WTC11 (cell line): ENCODE results near the gene PHAF1. TPM values are rescaled to one million over a fixed set of nuclear protein-coding genes. Genes with fewer than 3 reads are reported as not detected.

ENCODE experiments used
- AR ChIP-seq: fragments of 250-450 bp; sonication (Bioruptor Pico); IDR thresholded peaks from 2 replicates; pipeline ENCODE4 v1.9.0; 2021; ENCODE audit warnings: mild to moderate bottlenecking
- ATF1 ChIP-seq: sonication (generic); formaldehyde crosslinking; IDR thresholded peaks from 2 replicates; pipeline ENCODE4 v1.8.1; 2023; ENCODE audit warnings: mild to moderate bottlenecking, moderate library complexity, missing genetic modification reagents
- CDX4 ChIP-seq: fragments of 250-450 bp; sonication (Bioruptor Pico); IDR thresholded peaks from 2 replicates; pipeline ENCODE4 v1.9.0; 2021; ENCODE audit warnings: moderate library complexity, mild to moderate bottlenecking, inconsistent platforms, borderline replicate concordance
- ESRRA ChIP-seq: sonication (generic); formaldehyde crosslinking; IDR thresholded peaks from 2 replicates; pipeline ENCODE4 v1.8.1; 2022; ENCODE audit warnings: mild to moderate bottlenecking, missing genetic modification reagents, borderline replicate concordance
- FOXP1 ChIP-seq: sonication (generic); formaldehyde crosslinking; IDR thresholded peaks from 2 replicates; pipeline ENCODE4 v1.8.0; 2022; ENCODE audit warnings: missing genetic modification reagents, mild to moderate bottlenecking, moderate library complexity, borderline replicate concordance
- GTF2I ChIP-seq: fragments of 250-450 bp; sonication (Bioruptor Pico); conservative IDR thresholded peaks from 2 replicates; pipeline ENCODE4 v1.4.0; 2021; ENCODE audit warnings: mild to moderate bottlenecking
- IRF1 ChIP-seq: sonication (generic); formaldehyde crosslinking; IDR thresholded peaks from 2 replicates; pipeline ENCODE4 v1.8.0; 2023; ENCODE audit warnings: missing genetic modification reagents
- IRF2 ChIP-seq: sonication (generic); formaldehyde crosslinking; IDR thresholded peaks from 2 replicates; pipeline ENCODE4 v1.8.0; 2022; ENCODE audit warnings: low read depth, missing genetic modification reagents, borderline replicate concordance
- JUN ChIP-seq: sonication (generic); formaldehyde crosslinking; IDR thresholded peaks from 2 replicates; pipeline ENCODE4 v1.8.0; 2023; ENCODE audit warnings: mild to moderate bottlenecking, missing genetic modification reagents
- MYBL2 ChIP-seq: sonication (generic); formaldehyde crosslinking; IDR thresholded peaks from 2 replicates; pipeline ENCODE4 v1.8.1; 2023; ENCODE audit warnings: mild to moderate bottlenecking, moderate library complexity, missing genetic modification reagents
- NFATC4 ChIP-seq: fragments of 250-450 bp; sonication (Bioruptor Pico); IDR thresholded peaks from 2 replicates; pipeline ENCODE4 v1.9.0; 2021; ENCODE audit warnings: mild to moderate bottlenecking
- NFYB ChIP-seq: sonication (generic); formaldehyde crosslinking; conservative IDR thresholded peaks from 2 replicates; pipeline ENCODE4 v1.8.0; 2022; ENCODE audit warnings: low read depth, missing genetic modification reagents
- NR2C2 ChIP-seq: sonication (generic); formaldehyde crosslinking; IDR thresholded peaks from 2 replicates; pipeline ENCODE4 v1.8.0; 2022; ENCODE audit warnings: mild to moderate bottlenecking, missing genetic modification reagents
- TCF7 ChIP-seq: sonication (generic); formaldehyde crosslinking; IDR thresholded peaks from 2 replicates; pipeline ENCODE4 v1.8.0; 2022; ENCODE audit warnings: mild to moderate bottlenecking, low read depth, missing genetic modification reagents, moderate library complexity
- TP53 ChIP-seq: sonication (generic); formaldehyde crosslinking; IDR thresholded peaks from 2 replicates; pipeline ENCODE4 v1.8.1; 2023; ENCODE audit warnings: mild to moderate bottlenecking, missing genetic modification reagents
- ZBTB21 ChIP-seq: sonication (generic); formaldehyde crosslinking; IDR thresholded peaks from 2 replicates; pipeline ENCODE4 v1.8.1; 2023; ENCODE audit warnings: mild to moderate bottlenecking, missing genetic modification reagents, borderline replicate concordance
- ZMAT4 ChIP-seq: fragments of 250-450 bp; sonication (Bioruptor Pico); IDR thresholded peaks from 2 replicates; pipeline ENCODE4 v1.9.0; 2021; ENCODE audit warnings: mild to moderate bottlenecking
- ZNF138 ChIP-seq: sonication (generic); formaldehyde crosslinking; conservative IDR thresholded peaks from 2 replicates; pipeline ENCODE4 v1.8.1; 2022; ENCODE audit warnings: mild to moderate bottlenecking, moderate library complexity, missing genetic modification reagents
- ZNF396 ChIP-seq: fragments of 250-450 bp; sonication (Bioruptor Pico); IDR thresholded peaks from 2 replicates; pipeline ENCODE4 v1.8.0; 2021; ENCODE audit warnings: mild to moderate bottlenecking, moderate library complexity, borderline replicate concordance
- ZNF423 ChIP-seq: fragments of 250-450 bp; sonication (Bioruptor Pico); IDR thresholded peaks from 2 replicates; pipeline ENCODE4 v2.1.2; 2022; ENCODE audit warnings: mild to moderate bottlenecking, moderate library complexity
- total RNA-seq: library from RNA; stranded (reverse); gene quantifications from 3 replicates; pipeline ENCODE4 v1.2.3, GENCODE V29; 2021
- TF ChIP-seq, protein P1 (sequence below): fragments of 200-600 bp; IDR thresholded peaks from 2 replicates; pipeline ENCODE4 v1.8.0; 2022; ENCODE audit warnings: antibody characterized with exemption
- TF ChIP-seq, protein P2 (sequence below): sonication (generic); formaldehyde crosslinking; IDR thresholded peaks from 2 replicates; pipeline ENCODE4 v1.8.1; 2023; ENCODE audit warnings: mild to moderate bottlenecking, moderate library complexity, missing genetic modification reagents
- TF ChIP-seq, protein P3 (sequence below): sonication (generic); formaldehyde crosslinking; IDR thresholded peaks from 2 replicates; pipeline ENCODE4 v1.8.0; 2022; ENCODE audit warnings: missing genetic modification reagents
- TF ChIP-seq, protein P4 (sequence below): sonication (generic); formaldehyde crosslinking; conservative IDR thresholded peaks from 2 replicates; pipeline ENCODE4 v1.8.1; 2022; ENCODE audit warnings: mild to moderate bottlenecking, missing genetic modification reagents
- TF ChIP-seq, protein P5 (sequence below): sonication (generic); formaldehyde crosslinking; IDR thresholded peaks from 2 replicates; pipeline ENCODE4 v1.8.1; 2022; ENCODE audit warnings: mild to moderate bottlenecking, moderate library complexity, missing genetic modification reagents

Gene PHAF1
- total RNA-seq, 1 experiment from 2014 or later, result 18.8 TPM

DNA sequence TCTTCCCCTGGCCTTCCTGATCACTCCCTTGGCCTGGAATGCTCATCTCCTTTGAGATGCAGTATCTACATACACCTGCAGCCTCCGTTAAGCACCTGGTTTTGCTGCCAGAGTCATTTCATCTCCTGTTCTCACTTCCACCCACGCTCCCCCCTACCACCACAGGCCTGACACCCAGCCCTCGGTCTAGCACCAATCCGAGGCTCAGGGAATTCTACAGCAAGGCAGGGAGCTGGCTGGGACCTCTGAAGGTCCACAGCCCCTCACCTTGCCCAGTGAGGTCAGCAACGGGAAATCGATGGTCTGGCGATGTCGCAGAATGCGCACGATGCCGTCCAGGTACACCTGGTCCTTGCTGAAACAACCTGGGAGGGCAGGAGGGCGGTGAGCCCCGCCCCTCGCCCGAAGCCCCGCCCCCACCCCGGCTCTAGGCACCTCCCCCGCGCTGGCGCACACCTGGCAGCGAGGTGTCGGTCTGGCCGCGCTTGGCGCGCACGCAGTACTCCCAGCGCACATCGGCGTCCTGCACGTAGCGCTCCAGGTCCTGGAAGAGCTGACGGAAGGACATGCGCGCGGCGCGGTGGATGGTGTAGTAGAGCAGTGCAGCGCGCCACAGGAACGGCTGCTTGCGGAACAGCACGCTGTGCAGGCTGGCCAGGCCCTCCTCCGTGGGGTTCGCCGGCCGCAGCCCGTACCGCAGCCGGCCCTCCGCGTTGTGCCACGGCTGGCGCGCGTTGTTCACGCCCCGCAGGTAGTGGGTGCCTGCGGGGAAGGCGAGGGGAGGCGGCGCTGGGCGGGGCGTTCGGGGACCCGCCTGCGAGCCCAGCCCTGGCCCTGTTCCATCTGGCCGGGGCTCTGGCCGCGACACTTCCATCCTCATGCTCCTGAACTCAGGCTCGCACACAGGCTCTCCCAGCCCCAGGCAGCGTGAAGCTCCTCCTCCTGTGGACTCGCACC, 68.3 kb downstream of the PHAF1 start (continued):
- TF ChIP-seq ZNF396, result no peak
- TF ChIP-seq, protein P1, sequence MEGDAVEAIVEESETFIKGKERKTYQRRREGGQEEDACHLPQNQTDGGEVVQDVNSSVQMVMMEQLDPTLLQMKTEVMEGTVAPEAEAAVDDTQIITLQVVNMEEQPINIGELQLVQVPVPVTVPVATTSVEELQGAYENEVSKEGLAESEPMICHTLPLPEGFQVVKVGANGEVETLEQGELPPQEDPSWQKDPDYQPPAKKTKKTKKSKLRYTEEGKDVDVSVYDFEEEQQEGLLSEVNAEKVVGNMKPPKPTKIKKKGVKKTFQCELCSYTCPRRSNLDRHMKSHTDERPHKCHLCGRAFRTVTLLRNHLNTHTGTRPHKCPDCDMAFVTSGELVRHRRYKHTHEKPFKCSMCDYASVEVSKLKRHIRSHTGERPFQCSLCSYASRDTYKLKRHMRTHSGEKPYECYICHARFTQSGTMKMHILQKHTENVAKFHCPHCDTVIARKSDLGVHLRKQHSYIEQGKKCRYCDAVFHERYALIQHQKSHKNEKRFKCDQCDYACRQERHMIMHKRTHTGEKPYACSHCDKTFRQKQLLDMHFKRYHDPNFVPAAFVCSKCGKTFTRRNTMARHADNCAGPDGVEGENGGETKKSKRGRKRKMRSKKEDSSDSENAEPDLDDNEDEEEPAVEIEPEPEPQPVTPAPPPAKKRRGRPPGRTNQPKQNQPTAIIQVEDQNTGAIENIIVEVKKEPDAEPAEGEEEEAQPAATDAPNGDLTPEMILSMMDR, result no peak
- TF ChIP-seq, protein P2, sequence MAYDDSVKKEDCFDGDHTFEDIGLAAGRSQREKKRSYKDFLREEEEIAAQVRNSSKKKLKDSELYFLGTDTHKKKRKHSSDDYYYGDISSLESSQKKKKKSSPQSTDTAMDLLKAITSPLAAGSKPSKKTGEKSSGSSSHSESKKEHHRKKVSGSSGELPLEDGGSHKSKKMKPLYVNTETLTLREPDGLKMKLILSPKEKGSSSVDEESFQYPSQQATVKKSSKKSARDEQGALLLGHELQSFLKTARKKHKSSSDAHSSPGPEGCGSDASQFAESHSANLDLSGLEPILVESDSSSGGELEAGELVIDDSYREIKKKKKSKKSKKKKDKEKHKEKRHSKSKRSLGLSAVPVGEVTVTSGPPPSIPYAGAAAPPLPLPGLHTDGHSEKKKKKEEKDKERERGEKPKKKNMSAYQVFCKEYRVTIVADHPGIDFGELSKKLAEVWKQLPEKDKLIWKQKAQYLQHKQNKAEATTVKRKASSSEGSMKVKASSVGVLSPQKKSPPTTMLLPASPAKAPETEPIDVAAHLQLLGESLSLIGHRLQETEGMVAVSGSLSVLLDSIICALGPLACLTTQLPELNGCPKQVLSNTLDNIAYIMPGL, result 0 out of 2 replicates have a peak, but pooled peaks have one; percentile 58
- no peak for TF ChIP-seq ZMAT4 (CRISPR knock-in tag)
- no peak for TF ChIP-seq NFATC4
- TF ChIP-seq ATF1 (CRISPR knock-in tag), result no peak
- no peak for TF ChIP-seq GTF2I (CRISPR knock-in tag)
- no peak for TF ChIP-seq TCF7 (CRISPR knock-in tag)
- TF ChIP-seq FOXP1, result peak; percentile 71; the same call in 1 of the 2 replicates
- no peak for TF ChIP-seq NR2C2 (CRISPR knock-in tag)
- peak; percentile 81; the same call in 1 of the 2 replicates for TF ChIP-seq ZBTB21 (CRISPR knock-in tag)
- TF ChIP-seq AR, result no peak
- TF ChIP-seq CDX4 (CRISPR knock-in tag), result no peak
- TF ChIP-seq, protein P3, sequence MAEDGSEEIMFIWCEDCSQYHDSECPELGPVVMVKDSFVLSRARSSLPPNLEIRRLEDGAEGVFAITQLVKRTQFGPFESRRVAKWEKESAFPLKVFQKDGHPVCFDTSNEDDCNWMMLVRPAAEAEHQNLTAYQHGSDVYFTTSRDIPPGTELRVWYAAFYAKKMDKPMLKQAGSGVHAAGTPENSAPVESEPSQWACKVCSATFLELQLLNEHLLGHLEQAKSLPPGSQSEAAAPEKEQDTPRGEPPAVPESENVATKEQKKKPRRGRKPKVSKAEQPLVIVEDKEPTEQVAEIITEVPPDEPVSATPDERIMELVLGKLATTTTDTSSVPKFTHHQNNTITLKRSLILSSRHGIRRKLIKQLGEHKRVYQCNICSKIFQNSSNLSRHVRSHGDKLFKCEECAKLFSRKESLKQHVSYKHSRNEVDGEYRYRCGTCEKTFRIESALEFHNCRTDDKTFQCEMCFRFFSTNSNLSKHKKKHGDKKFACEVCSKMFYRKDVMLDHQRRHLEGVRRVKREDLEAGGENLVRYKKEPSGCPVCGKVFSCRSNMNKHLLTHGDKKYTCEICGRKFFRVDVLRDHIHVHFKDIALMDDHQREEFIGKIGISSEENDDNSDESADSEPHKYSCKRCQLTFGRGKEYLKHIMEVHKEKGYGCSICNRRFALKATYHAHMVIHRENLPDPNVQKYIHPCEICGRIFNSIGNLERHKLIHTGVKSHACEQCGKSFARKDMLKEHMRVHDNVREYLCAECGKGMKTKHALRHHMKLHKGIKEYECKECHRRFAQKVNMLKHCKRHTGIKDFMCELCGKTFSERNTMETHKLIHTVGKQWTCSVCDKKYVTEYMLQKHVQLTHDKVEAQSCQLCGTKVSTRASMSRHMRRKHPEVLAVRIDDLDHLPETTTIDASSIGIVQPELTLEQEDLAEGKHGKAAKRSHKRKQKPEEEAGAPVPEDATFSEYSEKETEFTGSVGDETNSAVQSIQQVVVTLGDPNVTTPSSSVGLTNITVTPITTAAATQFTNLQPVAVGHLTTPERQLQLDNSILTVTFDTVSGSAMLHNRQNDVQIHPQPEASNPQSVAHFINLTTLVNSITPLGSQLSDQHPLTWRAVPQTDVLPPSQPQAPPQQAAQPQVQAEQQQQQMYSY, result no peak
- TF ChIP-seq, protein P4, sequence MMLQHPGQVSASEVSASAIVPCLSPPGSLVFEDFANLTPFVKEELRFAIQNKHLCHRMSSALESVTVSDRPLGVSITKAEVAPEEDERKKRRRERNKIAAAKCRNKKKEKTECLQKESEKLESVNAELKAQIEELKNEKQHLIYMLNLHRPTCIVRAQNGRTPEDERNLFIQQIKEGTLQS (CRISPR knock-in tag), result no peak
- TF ChIP-seq JUN (CRISPR knock-in tag), result no peak
- TF ChIP-seq, protein P5, sequence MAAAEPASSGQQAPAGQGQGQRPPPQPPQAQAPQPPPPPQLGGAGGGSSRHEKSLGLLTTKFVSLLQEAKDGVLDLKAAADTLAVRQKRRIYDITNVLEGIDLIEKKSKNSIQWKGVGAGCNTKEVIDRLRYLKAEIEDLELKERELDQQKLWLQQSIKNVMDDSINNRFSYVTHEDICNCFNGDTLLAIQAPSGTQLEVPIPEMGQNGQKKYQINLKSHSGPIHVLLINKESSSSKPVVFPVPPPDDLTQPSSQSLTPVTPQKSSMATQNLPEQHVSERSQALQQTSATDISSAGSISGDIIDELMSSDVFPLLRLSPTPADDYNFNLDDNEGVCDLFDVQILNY (CRISPR knock-in tag), result peak; percentile 90; the same call in 1 of the 2 replicates
- TF ChIP-seq IRF2, result no peak
- TF ChIP-seq ESRRA (CRISPR knock-in tag), result no peak; the same call in 1 of the 2 replicates
- no peak for TF ChIP-seq NFYB
- TF ChIP-seq ZNF138 (CRISPR knock-in tag), result peak; percentile 90; the same call in 1 of the 2 replicates
- TF ChIP-seq MYBL2, result peak; percentile 69; the same call in 1 of the 2 replicates
- TF ChIP-seq TP53 (CRISPR knock-in tag), result peak; percentile 85
- TF ChIP-seq IRF1 (CRISPR knock-in tag), result no peak
- TF ChIP-seq ZNF423 (CRISPR knock-in tag), result no peak
